ENCODE data around the gene CTSS. TPM values are rescaled to one million over a fixed set of nuclear protein-coding genes. Genes with fewer than 3 reads are reported as not detected.

CTSS gene
- 100 to 1,000 TPM in 2 of 9 donors, 10 to 100 TPM in 5, 1 to 10 TPM in 2; 5.8 to 306 (median 16.9) TPM for total RNA-seq
- 10 to 100 TPM in 1 of 2 donors, 1 to 10 TPM in 1; 3.9 to 10.2 TPM for polyA plus RNA-seq
- long read RNA-seq, donor 1, full-length matches to known transcripts, result 14 of 15 reads
- long read RNA-seq, donor 1, partial matches to known transcripts, result 0 of 15 reads
- long read RNA-seq, donor 1, other reads (novel, unspliced or antisense), result 1 of 15 reads
- long read RNA-seq, donor 2, full-length matches to known transcripts, result 14 of 15 reads
- long read RNA-seq, donor 2, partial matches to known transcripts, result 0 of 15 reads
- long read RNA-seq, donor 2, other reads (novel, unspliced or antisense), result 1 of 15 reads
- long read RNA-seq, donor 3, full-length matches to known transcripts, result 15 of 17 reads
- long read RNA-seq, donor 3, partial matches to known transcripts, result 1 of 17 reads
- long read RNA-seq, donor 3, other reads (novel, unspliced or antisense), result 1 of 17 reads

GRCh38 chr1:150765296-150765976 lies at the start of gene CTSS:
TSS of gene CTSS (minus strand) at chr1:150765778. CDS start at chr1:150764763, 1,015 bp downstream.
- ATAC-seq (peak in 3 of 4 donors; percentile 34 to 62 (median 62)), DNase-seq (no peak)
- WGBS, 4 donors, result 29 to 46% (median 33%) methylated on average over 4 of the region's 4 CpGs
- peaks cover 0 to 3% (median 0%) of the 10 kb centered on the region in 12 donors for H3K9me3 ChIP-seq
- peak within 1 kb of the TSS in 10 of 12 donors; percentile 8 to 93 (median 41) for H3K27ac ChIP-seq
- peaks cover 0 to 6% (median 0%) of the 10 kb centered on the region in 9 donors for H3K36me3 ChIP-seq
- no peak for TF ChIP-seq POLR2A (IDR thresholded peaks at IDR 0.05)
- TF ChIP-seq CTCF (IDR thresholded peaks at IDR 0.05), result no peak
- peak within 1 kb of the TSS in 11 of 12 donors; percentile 1 to 60 (median 39) for H3K4me3 ChIP-seq
- intact Hi-C loops (cut with DNase I), result no loop called here
- peaks cover 0 to 44% (median 0%) of the 10 kb centered on the region in 12 donors for H3K4me1 ChIP-seq
- H3K27me3 ChIP-seq, result no peaks in the 10 kb centered on the region

GRCh38 chr1:150813028-150813707 lies 47.6 kb upstream of the CTSS start:
- H3K9me3 ChIP-seq, result no peaks in the 10 kb centered on the region
- no peaks in the 10 kb centered on the region for H3K27me3 ChIP-seq
- peaks cover 0 to 11% (median 1%) of the 10 kb centered on the region in 12 donors for H3K4me1 ChIP-seq
- no peak overlapping the region for H3K4me3 ChIP-seq
- TF ChIP-seq CTCF (IDR thresholded peaks at IDR 0.05), result peak; percentile 31 to 62 (median 52)
- TF ChIP-seq POLR2A (IDR thresholded peaks at IDR 0.05), result no peak
- H3K36me3 ChIP-seq, result peaks cover 0 to 86% (median 81%) of the 10 kb centered on the region in 9 donors
- intact Hi-C loops (cut with DNase I), result loop anchor here in 5 of 10 donors (5.0 to 10.0 kb wide), 3 partner anchors 258 to 561 kb away; no protein-coding TSS in a partner anchor
- 48 to 57% (median 51%) methylated on average over 5 of the region's 5 CpGs for WGBS, 4 donors
- no peak overlapping the region for H3K27ac ChIP-seq
- ATAC-seq (peak; percentile 68 to 86 (median 82)), DNase-seq (peak; percentile 28 to 69 (median 54))

DNA sequence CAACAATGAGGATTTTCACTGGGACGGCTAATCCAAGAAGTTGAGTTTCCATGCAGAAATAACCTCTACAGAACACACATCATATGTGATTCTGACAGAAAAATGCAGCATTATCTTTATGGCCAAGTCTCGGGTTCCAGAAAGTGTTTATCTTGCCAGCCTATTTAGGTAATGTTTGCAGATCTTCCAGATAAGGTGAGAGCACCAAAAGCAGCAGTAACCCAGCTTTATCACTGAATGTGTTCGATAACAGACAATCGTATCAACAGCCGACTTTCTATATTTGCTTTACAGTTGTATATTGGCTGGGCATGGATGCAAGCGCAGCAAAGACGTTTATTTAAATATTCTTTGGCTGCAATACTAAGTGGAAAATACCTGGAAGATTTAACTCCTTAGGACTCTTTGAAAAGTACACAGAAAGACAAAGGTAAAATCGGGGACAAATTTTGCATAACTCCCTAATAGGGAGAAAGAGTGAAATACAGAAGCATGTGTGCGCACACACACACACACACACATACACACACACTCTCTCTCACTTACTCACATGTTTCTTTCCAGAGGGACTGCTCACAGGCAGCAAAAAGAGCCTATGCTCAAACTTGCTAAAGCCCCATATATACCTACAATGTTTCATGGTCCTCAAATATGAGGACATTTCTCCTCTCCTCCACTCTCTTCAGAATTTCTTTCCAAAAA lies 45.5 kb upstream of the CTSS start:
- H3K9me3 ChIP-seq, result no peaks in the 10 kb centered on the region
- H3K36me3 ChIP-seq, result peaks cover 0 to 66% (median 60%) of the 10 kb centered on the region in 9 donors
- no peak for ATAC-seq
- no peak for DNase-seq
- no peak for TF ChIP-seq CTCF (IDR thresholded peaks at IDR 0.05)
- TF ChIP-seq POLR2A (IDR thresholded peaks at IDR 0.05), result no peak
- no peaks in the 10 kb centered on the region for H3K27me3 ChIP-seq
- peaks cover 0 to 23% (median 1%) of the 10 kb centered on the region in 12 donors for H3K4me1 ChIP-seq
- 79 to 81% (median 80%) methylated on average over 9 of the region's 9 CpGs for WGBS, 4 donors
- intact Hi-C loops (cut with DNase I), result loop anchor here in 5 of 10 donors (5.0 to 10.0 kb wide), 3 partner anchors 256 to 559 kb away; no protein-coding TSS in a partner anchor
- H3K4me3 ChIP-seq, result no peak overlapping the region
- H3K27ac ChIP-seq, result peak overlapping the region in 1 of 12 donors; percentile 7
